Naive thymus-derived CD4-positive, alpha-beta T cell (primary cell): ENCODE data around the gene TMPRSS13. TPM values are rescaled to one million over a fixed set of nuclear protein-coding genes. Genes with fewer than 3 reads are reported as not detected.

Experiments
- ATAC-seq: fragments of 150-1000 bp; cut with Tn5 transposase; 2 replicates; pipeline ENCODE4 v1.10.0; 2021; ENCODE audit warnings: mild to moderate bottlenecking, moderate library complexity
- CTCF ChIA-PET: fragments of 350-600 bp; sonication (Branson Sonifier 250); formaldehyde crosslinking; loops from one replicate; lab custom pipeline; 2021; ENCODE audit warnings: antibody characterized with exemption; lab: Charles Lee
- POLR2A ChIA-PET: fragments of 350-600 bp; sonication (Branson Sonifier 250); formaldehyde crosslinking; loops from one replicate; lab custom pipeline; 2021; ENCODE audit warnings: antibody characterized with exemption, inconsistent platforms; lab: Charles Lee
- DNase-seq, 9 donors: peaks; one replicate each; pipeline versions ENCODE4 v3.0.0 to v3.0.0-alpha.2; 2020 to 2022; ENCODE audit warnings: mixed read lengths in 1 of 9
- H3K27ac ChIP-seq: one replicate; pipeline ENCODE4 v1.7.0; 2013; ENCODE audit warnings: mild to moderate bottlenecking, low read depth, low read length, moderate library complexity
- H3K27me3 ChIP-seq, 2 donors: one replicate each; pipeline ENCODE4 v1.7.0; 2013; ENCODE audit warnings: low read length in 2 of 2, mild to moderate bottlenecking in 2 of 2, moderate library complexity in 2 of 2; ENCODE audit not compliant: control insufficient read depth in 2 of 2, insufficient read depth in 2 of 2
- H3K36me3 ChIP-seq, 3 experiments: 1 replicate in 2 of 3; 2 replicates in 1 of 3; pipeline ENCODE4 v1.7.0; 2013; ENCODE audit warnings: low read length in 3 of 3, mild to moderate bottlenecking in 3 of 3, moderate library complexity in 1 of 3; ENCODE audit not compliant: insufficient read depth in 3 of 3, control insufficient read depth in 2 of 3
- H3K4me1 ChIP-seq, 2 donors: one replicate each; pipeline ENCODE4 v1.7.0; 2013; ENCODE audit warnings: low read length in 2 of 2, mild to moderate bottlenecking in 2 of 2, moderate library complexity in 1 of 2; ENCODE audit not compliant: control insufficient read depth in 2 of 2, insufficient read depth in 2 of 2
- H3K4me3 ChIP-seq: 2 replicates; pipeline ENCODE4 v1.7.0; 2013; ENCODE audit warnings: mild to moderate bottlenecking, low read length
- H3K9me3 ChIP-seq, 3 experiments: 1 replicate in 2 of 3; 2 replicates in 1 of 3; pipeline ENCODE4 v1.7.0; 2013; ENCODE audit warnings: low read length in 3 of 3; ENCODE audit not compliant: control insufficient read depth in 2 of 3
- H3K27ac Mint-ChIP-seq, 9 donors: one replicate each; pipeline ENCODE4 v1.8.0; 2020 to 2022; ENCODE audit warnings: mixed read lengths in 9 of 9, mild to moderate bottlenecking in 8 of 9, moderate library complexity in 5 of 9, inconsistent platforms in 2 of 9
- H3K27me3 Mint-ChIP-seq, 5 donors: one replicate each; pipeline ENCODE4 v1.8.0; 2021 to 2022; ENCODE audit warnings: mixed read lengths in 5 of 5, mild to moderate bottlenecking in 1 of 5
- H3K36me3 Mint-ChIP-seq, 5 donors: one replicate each; pipeline ENCODE4 v1.8.0; 2020 to 2022; ENCODE audit warnings: mixed read lengths in 5 of 5, mild to moderate bottlenecking in 3 of 5, inconsistent platforms in 1 of 5
- H3K4me1 Mint-ChIP-seq, 7 donors: one replicate each; pipeline ENCODE4 v1.8.0; 2020 to 2022; ENCODE audit warnings: mixed read lengths in 7 of 7, mild to moderate bottlenecking in 3 of 7, inconsistent platforms in 1 of 7
- H3K4me3 Mint-ChIP-seq, 10 donors: one replicate each; pipeline ENCODE4 v1.8.0; 2020 to 2022; ENCODE audit warnings: mild to moderate bottlenecking in 10 of 10, mixed read lengths in 10 of 10, moderate library complexity in 6 of 10, inconsistent platforms in 2 of 10
- H3K9me3 Mint-ChIP-seq, 11 donors: one replicate each; pipeline ENCODE4 v1.8.0; 2020 to 2022; ENCODE audit warnings: mixed read lengths in 11 of 11, mild to moderate bottlenecking in 4 of 11, inconsistent platforms in 1 of 11, moderate library complexity in 1 of 11
- intact Hi-C, 2 donors: fragments of 100-400 bp; cut with micrococcal nuclease; formaldehyde crosslinking; loops; one replicate each; pipeline ENCODE4 v1.15.1; 2023
- polyA plus RNA-seq, 2 donors: library from polyadenylated mRNA; unstranded; fragments of 300-500 nt; fragmentation: Illumina TruSeq; gene quantifications; one replicate each; pipeline ENCODE4 v1.2.3, GENCODE V29; 2021
- total RNA-seq, 6 experiments: library from RNA in 5 of 6; stranded (reverse) in 5 of 6; gene quantifications; 1 replicate in 5 of 6; 2 replicates in 1 of 6; pipeline ENCODE4 v1.2.3 and lab custom pipeline; 2021 to 2026

Gene TMPRSS13
- total and polyA plus RNA-seq, 7 experiments from 2014 or later, result 0.47 to 4.1 (median 3.0) TPM

DNA sequence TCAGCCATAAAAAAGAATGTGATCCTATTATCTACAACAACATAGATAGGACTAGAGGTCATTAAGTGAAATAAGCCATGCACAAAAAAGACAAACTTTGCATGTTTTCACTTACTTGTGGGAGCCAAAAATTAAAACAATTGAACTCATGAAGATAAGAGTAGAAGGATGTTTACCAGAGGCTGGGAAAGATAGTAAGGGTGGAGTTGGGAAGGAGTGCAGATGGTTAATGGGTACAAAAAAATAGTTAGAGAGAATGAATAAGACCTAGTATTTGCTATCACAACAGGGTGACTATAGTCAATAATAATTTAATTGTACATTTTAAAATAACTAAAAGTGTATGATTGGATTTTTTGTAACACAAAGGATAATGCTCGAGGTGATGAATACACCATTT lies 29.7 kb upstream of the TMPRSS13 start:
- Mint-ChIP-seq H3K27ac (peak overlapping the region in 2 of 9 donors; percentile 49 to 76), H3K4me1 (peaks cover 34 to 81% (median 77%) of the 10 kb centered on the region in 7 donors), H3K36me3 (peaks cover 14 to 71% (median 34%) of the 10 kb centered on the region in 5 donors), H3K27me3 (no peaks in the 10 kb centered on the region), H3K4me3 (peak overlapping the region in 6 of 10 donors; percentile 6 to 56 (median 46)), H3K9me3 (peaks cover 5 to 38% (median 18%) of the 10 kb centered on the region in 11 donors)
- H3K27ac ChIP-seq, result no peak overlapping the region
- no peaks in the 10 kb centered on the region for H3K9me3 ChIP-seq
- no peaks in the 10 kb centered on the region for H3K36me3 ChIP-seq
- no peak overlapping the region for H3K4me3 ChIP-seq
- H3K4me1 ChIP-seq, result peaks cover 13 to 17% of the 10 kb centered on the region in 2 donors
- ChIA-PET POLR2A (no interaction called here), CTCF (no interaction called here)
- no peaks in the 10 kb centered on the region for H3K27me3 ChIP-seq
- no peak for ATAC-seq
- DNase-seq, result no peak
- intact Hi-C loops, result no loop called here

DNA sequence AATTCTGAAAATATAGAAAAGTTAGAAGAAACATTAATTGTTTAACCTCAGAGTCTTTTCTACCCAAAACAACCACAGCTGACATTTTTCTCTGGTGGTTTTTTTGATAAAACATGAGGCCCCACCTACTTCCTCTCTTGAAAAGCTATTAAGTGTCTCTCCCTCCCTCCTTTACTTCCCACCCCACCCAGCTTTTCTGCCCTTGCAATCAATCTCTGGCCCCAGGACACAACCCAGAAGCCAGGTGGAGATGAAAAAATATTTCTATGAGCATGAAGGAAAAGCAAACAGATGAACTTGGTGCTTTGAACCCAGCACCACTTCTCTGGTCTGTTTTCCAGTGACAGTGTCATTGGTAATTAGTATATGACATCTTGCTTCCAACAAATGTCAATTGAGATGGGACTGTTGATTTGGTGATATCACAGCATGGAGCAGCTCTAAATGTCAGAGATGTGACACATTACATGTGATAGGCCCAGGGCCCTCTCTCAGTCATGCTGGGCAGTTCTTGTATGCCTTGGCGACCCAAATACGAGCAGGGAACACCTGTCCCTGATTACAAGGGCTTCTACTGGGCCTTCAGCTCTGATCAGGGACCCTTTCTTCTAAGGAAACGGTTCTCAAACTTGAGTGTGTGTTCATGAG lies 23.9 kb upstream of the TMPRSS13 start:
- H3K4me3 Mint-ChIP-seq, result peak overlapping the region; percentile 75 to 92 (median 82)
- intact Hi-C loops, result loop anchor here in 1 of 2 donors (1.0 to 5.0 kb wide), 2 partner anchors 93 to 274 kb away; partner anchors contain the start of gene JAML
- Histone ChIP-seq H3K9me3 (no peaks in the 10 kb centered on the region), H3K27me3 (no peaks in the 10 kb centered on the region), H3K4me3 (peak overlapping the region; percentile 22), H3K27ac (peak overlapping the region; percentile 58), H3K36me3 (no peaks in the 10 kb centered on the region), H3K4me1 (peaks cover 59 to 68% of the 10 kb centered on the region in 2 donors)
- ChIA-PET POLR2A (interaction anchor here (0.6 to 7.8 kb wide), 18 partner anchors 11 to 353 kb away, joined by 3 to 302 read pairs (median 4); partner anchors contain the start of gene IL10RA), CTCF (interaction anchor here (0.7 to 9.5 kb wide), 16 partner anchors 8 to 220 kb away, joined by 3 to 138 read pairs (median 4); partner anchors contain the start of genes FXYD2 and IL10RA)
- peaks cover 0 to 19% (median 6%) of the 10 kb centered on the region in 11 donors for H3K9me3 Mint-ChIP-seq
- H3K4me1 Mint-ChIP-seq, result peaks cover 58 to 100% (median 98%) of the 10 kb centered on the region in 7 donors
- DNase-seq, result peak in 7 of 9 donors; percentile 55 to 77 (median 73)
- no peaks in the 10 kb centered on the region for H3K27me3 Mint-ChIP-seq
- H3K27ac Mint-ChIP-seq, result peak overlapping the region; percentile 87 to 96 (median 90)
- H3K36me3 Mint-ChIP-seq, result peaks cover 5 to 34% (median 12%) of the 10 kb centered on the region in 5 donors
- ATAC-seq, result peak; percentile 58

DNA sequence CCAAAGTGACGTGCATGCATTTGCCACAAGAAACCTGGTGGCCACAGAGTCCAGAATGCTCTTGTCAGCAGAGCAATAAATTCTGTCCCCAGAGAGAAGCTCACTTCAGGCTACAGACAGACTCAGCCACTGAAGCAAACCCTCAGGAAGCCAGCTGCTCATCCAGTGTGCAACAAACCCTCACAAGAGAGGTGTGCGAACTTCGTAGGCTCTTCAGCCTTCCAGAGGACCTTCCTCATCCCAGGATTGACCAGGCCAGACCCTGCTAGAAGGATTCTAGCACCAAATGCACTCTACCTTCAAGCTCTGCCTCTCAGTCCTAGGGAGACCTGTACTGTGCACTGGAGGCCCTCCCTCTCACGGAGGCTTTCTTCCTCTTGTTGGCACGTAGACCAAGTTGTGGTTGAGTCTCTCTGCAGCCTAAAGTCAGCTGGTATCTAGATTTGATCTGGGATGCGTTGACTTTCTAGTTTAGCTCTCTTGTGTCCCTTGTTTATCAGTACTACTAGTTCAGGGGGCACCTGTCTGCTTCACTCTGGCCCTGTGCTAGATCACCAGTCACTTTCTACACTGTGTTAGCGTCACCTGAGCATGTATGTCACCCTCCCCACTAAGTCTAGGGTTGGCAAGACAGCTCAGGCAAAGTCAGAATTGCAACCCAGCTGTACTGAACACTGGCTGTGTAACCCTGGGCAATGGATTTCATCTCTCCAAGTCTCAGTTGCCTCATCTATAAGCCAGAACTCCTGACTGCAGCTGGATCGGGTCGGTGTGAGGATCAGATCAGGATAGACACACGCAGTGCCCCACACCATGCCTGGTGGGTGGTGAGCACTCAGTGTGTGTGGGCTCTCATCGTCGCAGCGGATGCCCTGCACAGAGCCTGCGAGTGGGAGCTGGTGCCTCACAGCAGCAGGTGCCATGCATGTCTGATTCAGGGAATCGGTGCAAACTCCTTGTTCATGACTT lies 22.1 kb upstream of the TMPRSS13 start:
- Histone ChIP-seq H3K36me3 (no peaks in the 10 kb centered on the region), H3K27me3 (no peaks in the 10 kb centered on the region), H3K4me1 (peaks cover 75 to 83% of the 10 kb centered on the region in 2 donors), H3K4me3 (peak overlapping the region; percentile 27), H3K27ac (peak overlapping the region; percentile 58), H3K9me3 (no peaks in the 10 kb centered on the region)
- DNase-seq (peak in 7 of 9 donors; percentile 47 to 69 (median 64)), ATAC-seq (peak; percentile 68)
- Mint-ChIP-seq H3K4me1 (peaks cover 60 to 100% (median 95%) of the 10 kb centered on the region in 7 donors), H3K36me3 (peaks cover 0 to 18% (median 0%) of the 10 kb centered on the region in 5 donors), H3K27ac (peak overlapping the region; percentile 87 to 96 (median 90)), H3K9me3 (peaks cover 0 to 4% (median 0%) of the 10 kb centered on the region in 11 donors), H3K4me3 (peak overlapping the region; percentile 76 to 92 (median 83)), H3K27me3 (no peaks in the 10 kb centered on the region)
- ChIA-PET POLR2A (interaction anchor here (0.6 to 7.8 kb wide), 22 partner anchors 9 to 451 kb away, joined by 3 to 302 read pairs (median 6); partner anchors contain the start of genes FXYD2 and IL10RA), CTCF (interaction anchor here (0.6 to 9.5 kb wide), 31 partner anchors 9 to 388 kb away, joined by 3 to 138 read pairs (median 4); partner anchors contain the start of genes FXYD2 and IL10RA)
- intact Hi-C loops, result loop anchor here (1.0 to 5.0 kb wide), 13 partner anchors 10 to 276 kb away; partner anchors contain the start of genes IL10RA (in 1 of the 2) and JAML (in 1 of the 2)

DNA sequence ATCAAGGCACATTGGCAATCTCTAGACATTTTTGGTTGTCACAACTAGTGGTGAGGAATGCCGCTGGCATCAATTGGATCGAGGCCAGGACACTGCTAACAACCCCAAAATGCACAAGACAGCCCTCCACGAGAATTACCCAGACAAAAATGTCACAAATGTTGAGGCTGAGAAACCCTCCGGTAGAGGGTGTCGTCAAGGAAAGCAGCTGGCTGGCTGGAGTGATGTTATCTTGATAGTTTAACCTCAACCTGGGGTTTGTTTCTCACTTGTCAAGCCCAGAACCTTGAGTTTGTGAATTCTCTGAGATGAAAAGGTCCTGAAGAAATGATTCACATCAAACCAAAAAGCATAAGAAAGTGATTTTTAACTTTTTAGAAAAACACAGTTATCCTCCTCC lies 21.1 kb upstream of the TMPRSS13 start:
- DNase-seq (peak in 8 of 9 donors; percentile 46 to 84 (median 78)), ATAC-seq (peak; percentile 73)
- Histone ChIP-seq H3K9me3 (no peaks in the 10 kb centered on the region), H3K4me1 (peaks cover 75 to 77% of the 10 kb centered on the region in 2 donors), H3K36me3 (no peaks in the 10 kb centered on the region), H3K27me3 (no peaks in the 10 kb centered on the region), H3K4me3 (peak overlapping the region; percentile 27), H3K27ac (peak overlapping the region; percentile 58)
- H3K4me1 Mint-ChIP-seq, result peaks cover 54 to 98% (median 86%) of the 10 kb centered on the region in 7 donors
- peak overlapping the region; percentile 76 to 92 (median 83) for H3K4me3 Mint-ChIP-seq
- peaks cover 0 to 12% (median 0%) of the 10 kb centered on the region in 5 donors for H3K36me3 Mint-ChIP-seq
- intact Hi-C loops, result loop anchor here (1.0 to 5.0 kb wide), 7 partner anchors 37 to 277 kb away; partner anchors contain the start of gene JAML (in 1 of the 2)
- peak overlapping the region; percentile 87 to 96 (median 90) for H3K27ac Mint-ChIP-seq
- no peaks in the 10 kb centered on the region for H3K27me3 Mint-ChIP-seq
- ChIA-PET CTCF (interaction anchor here (0.6 to 9.5 kb wide), 17 partner anchors 14 to 142 kb away, joined by 3 to 138 read pairs (median 8); partner anchors contain the start of genes FXYD2 and IL10RA), POLR2A (interaction anchor here (0.6 to 7.8 kb wide), 16 partner anchors 10 to 452 kb away, joined by 3 to 302 read pairs (median 6); partner anchors contain the start of genes FXYD2 and IL10RA)
- H3K9me3 Mint-ChIP-seq, result no peaks in the 10 kb centered on the region

DNA sequence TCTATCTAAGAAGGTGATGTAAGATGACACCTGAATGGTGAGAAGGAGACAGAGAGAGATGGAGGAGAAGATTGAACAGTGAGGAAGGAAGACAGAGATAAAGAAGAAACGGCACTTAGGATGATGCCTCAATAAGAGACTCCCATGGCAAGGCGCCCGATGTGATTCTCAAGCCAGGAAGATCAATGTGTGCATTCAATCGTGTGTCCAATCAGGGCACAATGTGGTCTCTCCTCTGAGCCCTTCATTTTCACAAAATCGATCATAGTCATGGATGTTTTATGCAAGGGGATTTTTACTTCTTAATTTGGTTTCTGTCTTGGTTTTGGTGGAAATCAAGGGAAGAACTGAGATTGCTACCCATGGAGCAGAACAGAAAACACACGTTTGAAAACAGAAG lies 19.9 kb upstream of the TMPRSS13 start:
- no peak overlapping the region for H3K4me3 ChIP-seq
- H3K27me3 ChIP-seq, result no peaks in the 10 kb centered on the region
- H3K4me1 ChIP-seq, result peaks cover 67 to 72% of the 10 kb centered on the region in 2 donors
- peaks cover 58 to 96% (median 81%) of the 10 kb centered on the region in 7 donors for H3K4me1 Mint-ChIP-seq
- H3K27ac Mint-ChIP-seq, result peak overlapping the region; percentile 87 to 96 (median 90)
- H3K9me3 Mint-ChIP-seq, result no peaks in the 10 kb centered on the region
- H3K9me3 ChIP-seq, result no peaks in the 10 kb centered on the region
- peak overlapping the region; percentile 58 for H3K27ac ChIP-seq
- ATAC-seq, result no peak
- H3K27me3 Mint-ChIP-seq, result no peaks in the 10 kb centered on the region
- DNase-seq, result no peak
- peak overlapping the region; percentile 21 to 85 (median 72) for H3K4me3 Mint-ChIP-seq
- intact Hi-C loops, result loop anchor here in 1 of 2 donors (10.0 kb wide), 1 partner anchor 524 kb away; no protein-coding TSS in a partner anchor
- H3K36me3 Mint-ChIP-seq, result peaks cover 0 to 6% (median 0%) of the 10 kb centered on the region in 5 donors
- POLR2A ChIA-PET, result interaction anchor here (1.7 to 7.8 kb wide), 6 partner anchors 12 to 142 kb away, joined by 5 to 302 read pairs (median 62); partner anchors contain the start of gene IL10RA
- CTCF ChIA-PET, result interaction anchor here (0.8 to 9.5 kb wide), 8 partner anchors 39 to 165 kb away, joined by 3 to 138 read pairs (median 45); partner anchors contain the start of genes FXYD2 and IL10RA
- H3K36me3 ChIP-seq, result no peaks in the 10 kb centered on the region
